HFF-Myc (cell line): Measurements from ENCODE around the gene FARP1.

Source experiments
- DNase-seq: peaks from one replicate; pipeline ENCODE4 v3.0.0-alpha.2; 2011; ENCODE audit warnings: low read depth; ENCODE audit errors: extremely low read depth
- H3K4me3 ChIP-seq: replicated peaks from 2 replicates; pipeline ENCODE4 v1.5.1; 2011; ENCODE audit warnings: low read depth, mild to moderate bottlenecking, control low read depth, low read length
- TF ChIP-seq, protein P1 (sequence below): IDR thresholded peaks from 2 replicates; pipeline ENCODE4 v1.5.1; 2012; ENCODE audit warnings: mild to moderate bottlenecking, low read depth, low read length, control low read depth; ENCODE audit errors: missing control alignments

FARP1 gene

DNA sequence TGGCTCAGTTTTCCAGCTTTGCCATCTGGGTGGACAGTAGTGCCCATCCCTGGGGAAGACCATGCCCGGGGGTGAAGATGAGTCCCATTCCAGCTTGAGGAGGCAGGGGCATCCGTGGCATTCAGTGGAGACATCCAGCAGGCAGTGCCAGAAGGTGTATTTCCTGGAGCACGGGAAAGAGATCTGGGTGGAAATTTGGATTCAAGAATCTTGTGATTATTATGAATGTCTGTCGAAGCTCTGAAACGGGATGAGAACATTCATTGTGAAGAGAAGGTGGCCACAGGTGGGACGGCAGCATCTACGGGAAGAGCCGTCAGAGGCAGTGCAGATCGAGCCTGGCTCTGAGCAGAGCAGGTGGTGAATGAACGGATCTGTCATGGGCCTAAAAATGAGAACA is 201.5 kb downstream of the FARP1 start:
- no peak for DNase-seq
- TF ChIP-seq, protein P1, sequence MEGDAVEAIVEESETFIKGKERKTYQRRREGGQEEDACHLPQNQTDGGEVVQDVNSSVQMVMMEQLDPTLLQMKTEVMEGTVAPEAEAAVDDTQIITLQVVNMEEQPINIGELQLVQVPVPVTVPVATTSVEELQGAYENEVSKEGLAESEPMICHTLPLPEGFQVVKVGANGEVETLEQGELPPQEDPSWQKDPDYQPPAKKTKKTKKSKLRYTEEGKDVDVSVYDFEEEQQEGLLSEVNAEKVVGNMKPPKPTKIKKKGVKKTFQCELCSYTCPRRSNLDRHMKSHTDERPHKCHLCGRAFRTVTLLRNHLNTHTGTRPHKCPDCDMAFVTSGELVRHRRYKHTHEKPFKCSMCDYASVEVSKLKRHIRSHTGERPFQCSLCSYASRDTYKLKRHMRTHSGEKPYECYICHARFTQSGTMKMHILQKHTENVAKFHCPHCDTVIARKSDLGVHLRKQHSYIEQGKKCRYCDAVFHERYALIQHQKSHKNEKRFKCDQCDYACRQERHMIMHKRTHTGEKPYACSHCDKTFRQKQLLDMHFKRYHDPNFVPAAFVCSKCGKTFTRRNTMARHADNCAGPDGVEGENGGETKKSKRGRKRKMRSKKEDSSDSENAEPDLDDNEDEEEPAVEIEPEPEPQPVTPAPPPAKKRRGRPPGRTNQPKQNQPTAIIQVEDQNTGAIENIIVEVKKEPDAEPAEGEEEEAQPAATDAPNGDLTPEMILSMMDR = no peak
- no peak overlapping the region for H3K4me3 ChIP-seq

DNA sequence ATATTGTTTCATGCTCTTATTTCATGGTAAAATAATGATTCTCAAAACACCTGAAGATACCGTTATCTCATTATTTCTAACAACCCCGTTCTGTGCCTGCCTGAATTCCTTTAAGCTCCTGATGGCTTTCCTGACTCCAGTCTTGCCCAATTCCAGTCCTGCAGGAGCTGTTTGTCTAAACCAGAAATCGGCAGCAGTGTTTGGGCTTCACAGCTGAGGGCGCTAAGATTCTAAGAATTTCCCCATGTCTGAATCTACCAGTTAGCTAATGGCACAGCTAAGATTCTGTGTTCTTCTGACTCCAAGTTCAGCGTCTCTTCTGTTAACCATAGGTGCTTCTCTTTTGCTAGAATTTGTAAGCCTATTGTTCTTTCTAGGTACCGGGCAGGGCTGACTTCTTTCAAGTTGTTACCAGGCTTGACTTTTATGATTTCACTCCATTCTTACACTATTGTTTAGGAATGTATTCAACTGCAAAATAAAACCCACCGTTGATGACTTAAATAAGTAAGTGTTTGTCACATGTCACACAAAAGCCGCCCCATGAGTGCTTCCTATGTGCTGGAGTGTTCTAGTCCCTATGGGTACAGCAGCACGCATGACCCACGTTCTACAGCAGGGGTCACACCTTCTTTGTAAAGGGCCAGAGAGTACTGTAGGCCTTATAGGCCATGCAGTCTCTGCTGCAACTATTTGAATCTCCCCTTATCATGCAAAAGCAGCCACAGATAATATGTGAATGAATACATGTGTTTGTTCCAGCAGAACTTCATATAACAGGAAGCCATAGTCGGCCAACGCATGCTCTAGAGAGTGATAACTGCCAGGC is 202.4 kb downstream of the FARP1 start:
- H3K4me3 ChIP-seq = no peak overlapping the region
- TF ChIP-seq, protein P1 = no peak
- DNase-seq = no peak

DNA sequence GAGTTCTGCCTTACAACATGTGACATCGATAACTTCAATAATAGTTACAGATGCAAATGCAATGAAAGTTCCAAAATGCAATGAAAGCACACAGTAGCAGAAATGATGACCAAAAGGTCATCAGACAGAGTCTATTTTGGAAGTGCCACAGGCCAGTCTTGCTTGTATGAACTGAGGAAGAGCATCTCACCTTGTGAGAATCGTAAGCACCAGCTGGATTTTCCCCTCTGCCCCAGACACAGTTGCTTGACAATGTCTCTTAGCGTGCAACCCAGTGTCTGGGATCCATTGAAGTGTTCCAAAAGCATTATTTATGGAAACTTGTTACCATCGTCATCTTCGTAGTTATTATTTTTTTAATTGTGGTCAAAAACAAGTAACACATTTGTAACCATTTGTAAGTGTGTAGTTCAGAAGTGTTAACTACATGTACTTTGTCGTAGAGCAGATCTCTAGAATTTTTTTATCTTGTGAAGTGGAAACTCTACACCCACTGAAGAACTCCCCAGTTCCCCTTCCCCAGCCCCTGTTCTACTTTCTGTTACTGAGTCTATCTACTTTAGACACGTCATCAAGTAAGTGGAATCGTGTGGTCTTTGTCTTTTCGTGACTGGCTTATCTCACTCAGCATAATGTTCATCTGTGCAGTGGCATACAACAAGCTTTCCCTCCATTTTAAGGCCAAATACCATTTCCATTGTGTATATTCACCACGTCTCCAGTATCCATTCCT is 204.2 kb downstream of the FARP1 start:
- H3K4me3 ChIP-seq = no peak overlapping the region
- DNase-seq = no peak
- TF ChIP-seq, protein P1 = no peak

DNA sequence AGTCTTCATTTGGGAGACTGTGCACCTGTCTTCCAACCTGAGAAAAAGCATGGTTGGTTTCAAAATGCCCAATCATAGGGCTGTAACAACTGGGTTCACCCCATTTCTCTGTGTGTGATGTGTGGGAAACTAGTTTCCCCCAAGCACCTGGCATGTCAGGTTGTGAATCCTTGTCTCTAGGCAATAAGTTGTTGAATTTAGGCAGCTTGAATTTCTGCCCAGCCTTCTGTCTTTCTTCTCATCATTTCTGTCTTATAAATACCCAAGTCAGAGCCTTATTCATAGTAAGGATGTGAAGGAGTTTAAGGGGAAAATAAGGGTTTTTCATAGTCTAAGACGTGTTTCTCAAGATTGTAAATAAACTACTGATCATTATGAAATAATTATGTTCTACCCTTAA is 204.9 kb downstream of the FARP1 start:
- H3K4me3 ChIP-seq = no peak overlapping the region
- TF ChIP-seq, protein P1 = no peak
- DNase-seq = no peak

DNA sequence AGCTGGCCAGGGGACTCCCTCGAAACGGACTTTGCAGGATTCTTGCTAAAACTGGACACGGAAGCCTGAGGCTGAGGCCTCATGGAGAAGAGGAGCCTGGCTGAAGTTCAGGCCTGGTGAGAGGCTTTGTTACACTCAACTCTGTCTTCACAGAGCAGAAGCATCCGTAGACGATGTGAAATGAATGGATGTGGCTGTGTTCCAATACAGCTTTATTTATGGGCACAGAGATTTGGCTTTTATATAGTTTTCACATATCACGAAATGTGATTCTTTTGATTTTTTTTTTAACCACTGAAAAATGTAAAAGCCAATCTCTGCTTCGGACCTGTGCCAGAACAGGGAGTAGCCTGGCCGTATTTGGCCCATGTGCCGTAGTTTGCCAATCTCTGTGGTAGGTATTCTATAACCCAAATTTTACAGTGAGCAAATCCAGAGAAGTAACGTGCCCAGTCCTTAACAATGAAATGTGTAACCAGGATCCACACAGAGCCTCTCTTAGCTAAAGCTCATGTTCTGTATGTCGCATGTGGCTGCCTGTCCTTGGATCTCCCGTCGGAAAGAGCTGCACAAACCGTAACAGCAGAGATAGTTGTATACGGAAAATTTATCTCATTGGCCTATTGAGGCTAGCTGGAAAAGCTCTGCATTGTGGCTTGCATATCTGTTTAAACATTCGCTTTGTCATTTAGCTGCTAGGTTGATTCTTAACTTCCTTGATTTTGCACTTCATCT is 205.7 kb downstream of the FARP1 start:
- H3K4me3 ChIP-seq = no peak overlapping the region
- DNase-seq = no peak
- TF ChIP-seq, protein P1 = no peak

DNA sequence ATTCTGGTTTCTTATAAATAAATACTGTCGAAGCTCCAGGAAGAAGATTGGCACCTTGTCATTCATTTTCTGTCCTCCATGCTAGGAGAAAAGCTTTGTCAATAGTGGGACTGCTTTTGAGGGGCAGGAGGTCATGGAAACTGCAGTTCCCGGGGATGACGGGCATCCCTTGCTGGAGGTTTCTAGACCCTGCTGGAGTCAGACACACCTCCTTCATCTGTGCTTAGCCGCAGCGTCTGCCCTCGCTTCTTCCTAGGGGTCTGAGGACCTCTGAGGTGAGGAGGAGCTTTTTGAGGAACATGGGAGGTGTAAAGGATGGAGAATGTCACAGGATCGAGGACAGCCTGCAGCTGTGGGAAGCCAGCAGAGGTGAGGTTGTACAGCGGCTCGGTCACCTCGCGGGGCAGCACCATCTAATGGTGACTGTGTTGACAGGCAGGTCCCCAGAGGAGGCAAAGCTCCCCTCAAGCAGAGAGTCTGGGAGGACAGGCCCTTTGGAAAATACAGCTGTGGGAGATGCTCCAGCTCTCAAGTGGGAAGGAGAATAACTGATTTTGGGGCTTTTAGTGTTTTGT is 206.9 kb downstream of the FARP1 start:
- TF ChIP-seq, protein P1 = no peak
- no peak for DNase-seq
- no peak overlapping the region for H3K4me3 ChIP-seq
